AG04450 (cell line): ENCODE measurements around the gene MED6. TPM values are rescaled to one million over a fixed set of nuclear protein-coding genes. Genes with fewer than 3 reads are reported as not detected.

Experiments used
- CTCF ChIA-PET: fragments of 300-600, 350-600 bp; formaldehyde crosslinking; extraction: SDS; loops from one replicate; lab custom pipeline; 2022; ENCODE audit warnings: antibody characterized with exemption, inconsistent platforms; lab: Charles Lee
- POLR2A ChIA-PET: fragments of 350-600 bp; formaldehyde crosslinking; extraction: SDS; loops from one replicate; lab custom pipeline; 2021; ENCODE audit warnings: antibody characterized with exemption, inconsistent platforms; lab: Yijun Ruan, JAX
- DNase-seq: peaks from one replicate; pipeline ENCODE4 v3.0.0-alpha.2; 2011; ENCODE audit warnings: low read depth, low spot score
- H3K27ac ChIP-seq: one replicate; pipeline ENCODE4 v1.5.1; 2012; ENCODE audit warnings: low read depth, low read length, control low read depth
- H3K27me3 ChIP-seq: one replicate; pipeline ENCODE4 v1.6.0; 2012; ENCODE audit warnings: low read length; ENCODE audit not compliant: control insufficient read depth, insufficient read depth
- H3K4me3 ChIP-seq: 2 replicates; pipeline ENCODE4 v1.5.1; 2011; ENCODE audit warnings: mild to moderate bottlenecking, low read depth, low read length, control low read depth
- H3K9me3 ChIP-seq: 2 replicates; pipeline ENCODE4 v1.5.1; 2012; ENCODE audit warnings: low read length; ENCODE audit not compliant: control insufficient read depth, insufficient read depth
- CTCF ChIP-seq: IDR thresholded peaks from 2 replicates; pipeline ENCODE4 v1.5.1; 2011; ENCODE audit warnings: low read depth, low read length, control low read depth, inconsistent platforms
- polyA plus RNA-seq: library from polyadenylated mRNA; depleted of rRNA; stranded (reverse); fragments of >200 nt; gene quantifications from 2 replicates; pipeline ENCODE4 v1.2.3, GENCODE V29; 2011; rRNA removed
- small RNA-seq: library from RNA; depleted of rRNA; stranded (forward); fragments of <200 nt; gene quantifications from one replicate; pipeline ENCODE3, GENCODE V24; 2012; ENCODE audit warnings: low read depth; ENCODE audit not compliant: insufficient read length

Gene MED6
- polyA plus RNA-seq, 1 experiment, result 48.2 TPM

GRCh38 chr14:70536830-70537229 lies 63.6 kb downstream of the MED6 start:
- no peak for DNase-seq
- CTCF ChIA-PET, result no interaction called here
- POLR2A ChIA-PET, result no interaction called here
- H3K9me3 ChIP-seq, result peaks cover 5% of the 10 kb centered on the region; the same call in 1 of the 2 replicates
- no peak for TF ChIP-seq CTCF
- H3K27ac ChIP-seq, result no peak overlapping the region
- no peak overlapping the region for H3K4me3 ChIP-seq
- no peaks in the 10 kb centered on the region for H3K27me3 ChIP-seq

GRCh38 chr14:70534904-70535303 lies 65.6 kb downstream of the MED6 start, which contains the start of gene ADAM20:
ADAM20 (minus strand) TSS chr14:70535004; CDS start chr14:70524757, 10,247 bp downstream.
- ChIA-PET POLR2A (no interaction called here), CTCF (no interaction called here)
- Histone ChIP-seq H3K27ac (no peak within 1 kb of the TSS), H3K27me3 (no peaks in the 10 kb centered on the region), H3K4me3 (no peak within 1 kb of the TSS), H3K9me3 (peaks cover 5% of the 10 kb centered on the region; the same call in 1 of the 2 replicates)
- TF ChIP-seq CTCF, result no peak
- DNase-seq, result no peak

Small RNAs within 50 kb of the gene (small RNA-seq; reads per million reads assigned to genes)
- not detected for gene RN7SL77P

Other genes starting within 250 kb of the MED6 start
- gene COX16, start 241.0 kb downstream of the MED6 start, polyA plus RNA-seq, result 32.6 and 42.5 TPM in 2 replicates
- 21.9 and 29.2 TPM in 2 replicates for gene SYNJ2BP, start 183.6 kb downstream of the MED6 start, polyA plus RNA-seq
- gene ADAM21, start 148.5 kb downstream of the MED6 start, polyA plus RNA-seq, result 0.12 and 0.26 TPM in 2 replicates
- gene ADAM20, start 65.7 kb downstream of the MED6 start, polyA plus RNA-seq, result 0.06 and 0.11 TPM in 2 replicates
- gene TTC9, start 41.3 kb upstream of the MED6 start, polyA plus RNA-seq, result 0.02 and 0.04 TPM in 2 replicates
- 0.22 and 0.24 TPM in 2 replicates for gene MAP3K9, start 208.9 kb upstream of the MED6 start, polyA plus RNA-seq